ENCODE results near the gene PDLIM1. TPM values are rescaled to one million over a fixed set of nuclear protein-coding genes. Genes with fewer than 3 reads are reported as not detected.
"Not testable (repeated sequence)": the region's sequence is repeated elsewhere in the genome, so short reads cannot be mapped to it uniquely, and the experiment has no call there.

Gene PDLIM1
- total and polyA plus RNA-seq, 2 experiments from 2014 or later, result 111 to 233 TPM

- no peaks in the 10 kb centered on the region for H3K9me3 Mint-ChIP-seq
- peak overlapping the region; percentile 74; the same call in 1 of the 2 replicates for H3K27ac Mint-ChIP-seq
- no peak overlapping the region for H3K4me3 Mint-ChIP-seq
These were observed 81.2 kb downstream of the PDLIM1 start for GRCh38 chr10:95209509-95210127.

DNA sequence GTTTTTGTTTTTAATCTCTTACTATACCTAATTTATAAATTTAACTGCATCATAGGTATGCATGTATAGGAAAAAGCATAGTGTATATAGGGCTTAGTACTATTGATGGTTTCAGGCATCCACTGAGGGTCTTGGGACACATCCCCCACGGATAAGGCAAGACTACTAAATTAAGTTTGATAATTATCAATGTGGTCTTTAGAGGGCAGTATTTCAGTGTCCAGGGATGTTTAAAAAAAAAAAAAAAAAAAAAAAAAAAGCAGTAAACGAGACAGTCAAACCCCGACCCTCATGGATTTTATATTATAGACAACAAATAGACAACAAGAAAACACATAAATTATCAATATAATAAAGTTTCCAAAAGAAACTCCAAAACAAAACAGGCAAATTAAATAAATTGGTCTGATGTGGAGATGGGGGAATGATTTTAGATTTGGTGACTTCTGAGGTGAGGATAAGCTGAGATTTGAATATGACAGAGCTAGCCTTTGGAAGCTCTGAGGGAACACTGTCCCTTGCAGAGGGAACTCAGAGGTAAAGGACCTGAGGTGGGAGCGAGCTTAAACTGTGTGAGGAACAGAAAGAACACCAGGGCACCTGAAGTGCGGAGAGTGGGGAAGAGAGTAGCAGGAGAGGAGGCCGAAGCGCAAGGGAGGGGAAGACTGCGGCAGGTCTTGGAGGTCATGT lies 82.0 kb downstream of the PDLIM1 start:
- peak; percentile 79 for ATAC-seq
- no peak overlapping the region; the same call in 1 of the 2 replicates for H2AFZ ChIP-seq
- peaks cover 6% of the 10 kb centered on the region for H3K4me1 ChIP-seq (ENCODE audit: insufficient read depth)

More at GRCh38 chr10:95209509-95210127, 81.2 kb downstream of the PDLIM1 start:
- H3K9me2 ChIP-seq (ENCODE audit: insufficient read depth), result peaks cover 3% of the 10 kb centered on the region; the same call in 1 of the 2 replicates
- H3K27ac ChIP-seq (ENCODE audit: low read depth), result peak overlapping the region; percentile 82
- H3K4me3 ChIP-seq, result no peak overlapping the region
- H3K4me1 ChIP-seq (ENCODE audit: insufficient read depth), result peaks cover 4% of the 10 kb centered on the region
- no peak overlapping the region; the same call in 1 of the 2 replicates for H2AFZ ChIP-seq
- H3K79me2 ChIP-seq (replicated peaks; ENCODE audit: insufficient read depth), result no peaks in the 10 kb centered on the region
- ATAC-seq (no peak), DNase-seq (ENCODE audit: low spot score) (no peak)
- no peaks in the 10 kb centered on the region for H3F3A ChIP-seq (replicated peaks; ENCODE audit: low read depth)
- H3K27me3 Mint-ChIP-seq (ENCODE audit: insufficient read depth, low read depth, poor library complexity), result no peaks in the 10 kb centered on the region
- H3K36me3 Mint-ChIP-seq (ENCODE audit: low read depth), result peaks cover 17% of the 10 kb centered on the region; the same call in 2 of the 3 replicates
- no peaks in the 10 kb centered on the region for H4K20me1 ChIP-seq (replicated peaks; ENCODE audit: insufficient read depth)
- no peak overlapping the region for H3K4me2 ChIP-seq
- no peaks in the 10 kb centered on the region for H3K36me3 ChIP-seq (ENCODE audit: insufficient read depth)
- TF ChIP-seq POLR2AphosphoS5 (IDR thresholded peaks at IDR 0.05; ENCODE audit: low read depth), result no peak
- no peak for TF ChIP-seq ZNF331 (CRISPR knock-in tag; IDR thresholded peaks at IDR 0.05; ENCODE audit: low read depth)
- H3K4me1 Mint-ChIP-seq, result peaks cover 11% of the 10 kb centered on the region
- H3K27me3 ChIP-seq (ENCODE audit: insufficient read depth), result no peaks in the 10 kb centered on the region

GRCh38 chr10:95202865-95203264 lies 87.9 kb downstream of the PDLIM1 start:
- H3K79me2 ChIP-seq (replicated peaks; ENCODE audit: insufficient read depth); H3K27me3 ChIP-seq (ENCODE audit: insufficient read depth); H2AFZ ChIP-seq; H3K4me3 Mint-ChIP-seq; H3F3A ChIP-seq (replicated peaks; ENCODE audit: low read depth); H3K4me1 Mint-ChIP-seq; H3K36me3 ChIP-seq (ENCODE audit: insufficient read depth); DNase-seq (ENCODE audit: low spot score); H3K27me3 Mint-ChIP-seq (ENCODE audit: insufficient read depth, low read depth, poor library complexity); H3K27ac ChIP-seq (ENCODE audit: low read depth); H3K4me3 ChIP-seq; ATAC-seq; H3K4me2 ChIP-seq; H3K9me2 ChIP-seq (ENCODE audit: insufficient read depth); H3K27ac Mint-ChIP-seq; H3K9me3 Mint-ChIP-seq; H4K20me1 ChIP-seq (replicated peaks; ENCODE audit: insufficient read depth): not testable (repeated sequence)
- peaks cover 11% of the 10 kb centered on the region for H3K4me1 ChIP-seq (ENCODE audit: insufficient read depth)
- peaks cover 38% of the 10 kb centered on the region; the same call in 2 of the 3 replicates for H3K36me3 Mint-ChIP-seq (ENCODE audit: low read depth)

More for the DNA sequence above, 82.0 kb downstream of the PDLIM1 start:
- peaks cover 11% of the 10 kb centered on the region for H3K4me1 Mint-ChIP-seq
- Histone ChIP-seq H3K27ac (ENCODE audit: low read depth) (peak overlapping the region; percentile 82), H3K4me3 (no peak overlapping the region), H3K4me2 (no peak overlapping the region), H3K79me2 (replicated peaks; ENCODE audit: insufficient read depth) (no peaks in the 10 kb centered on the region), H4K20me1 (replicated peaks; ENCODE audit: insufficient read depth) (no peaks in the 10 kb centered on the region), H3K27me3 (ENCODE audit: insufficient read depth) (no peaks in the 10 kb centered on the region), H3K36me3 (ENCODE audit: insufficient read depth) (no peaks in the 10 kb centered on the region), H3F3A (replicated peaks; ENCODE audit: low read depth) (no peaks in the 10 kb centered on the region), H3K9me2 (ENCODE audit: insufficient read depth) (peaks cover 3% of the 10 kb centered on the region; the same call in 1 of the 2 replicates)
- H3K4me3 Mint-ChIP-seq, result no peak overlapping the region
- peak; percentile 63 for DNase-seq (ENCODE audit: low spot score)
- H3K9me3 Mint-ChIP-seq, result no peaks in the 10 kb centered on the region
- H3K36me3 Mint-ChIP-seq (ENCODE audit: low read depth), result peaks cover 23% of the 10 kb centered on the region; the same call in 2 of the 3 replicates
- no peaks in the 10 kb centered on the region for H3K27me3 Mint-ChIP-seq (ENCODE audit: insufficient read depth, low read depth, poor library complexity)
- peak overlapping the region; percentile 74 for H3K27ac Mint-ChIP-seq
- TF ChIP-seq EZH2 (IDR thresholded peaks at IDR 0.05; ENCODE audit: low read depth, unreplicated experiment) (no peak), CTCF (conservative IDR thresholded peaks at IDR 0.05; ENCODE audit: low read depth in 2 of 2) (peak; percentile 25 to 53; a peak in 2 of 4 replicates)
